Fibroblast of lung (primary cell): ENCODE data around the gene NTPCR. TPM values are rescaled to one million over a fixed set of nuclear protein-coding genes. Genes with fewer than 3 reads are reported as not detected.

Experiments used
- DNase-seq, 2 donors: peaks; one replicate each; pipeline versions ENCODE4 v3.0.0 to v3.0.0-alpha.2; 2010; ENCODE audit warnings: low read depth in 2 of 2
- H2AFZ ChIP-seq: 2 replicates; pipeline ENCODE4 v1.5.1; 2012; ENCODE audit warnings: low read length, control low read depth, inconsistent platforms
- H3K27ac ChIP-seq: 2 replicates; pipeline ENCODE4 v1.5.1; 2011; ENCODE audit warnings: low read length, control low read depth; ENCODE audit not compliant: insufficient read depth
- H3K27me3 ChIP-seq: 2 replicates; pipeline ENCODE4 v1.5.1; 2011; ENCODE audit warnings: mild to moderate bottlenecking, low read length; ENCODE audit not compliant: control insufficient read depth, insufficient read depth
- H3K36me3 ChIP-seq: 2 replicates; pipeline ENCODE4 v1.5.1; 2011; ENCODE audit warnings: low read length; ENCODE audit not compliant: control insufficient read depth, insufficient read depth
- H3K4me1 ChIP-seq: 2 replicates; pipeline ENCODE4 v1.5.1; 2011; ENCODE audit warnings: low read length; ENCODE audit not compliant: control insufficient read depth, insufficient read depth; ENCODE audit errors: extremely low read depth
- H3K4me2 ChIP-seq: 2 replicates; pipeline ENCODE4 v1.5.1; 2011; ENCODE audit warnings: low read length, control low read depth; ENCODE audit not compliant: insufficient read depth; ENCODE audit errors: extremely low read depth
- H3K4me3 ChIP-seq, 4 experiments: fragments of 200-600 bp in 1 of 4; sonication (generic) in 1 of 4; replicated peaks in 1 of 4; 2 replicates each; pipeline ENCODE4 v1.5.1; 2011 to 2016; ENCODE audit warnings: low read length in 4 of 4, low read depth in 3 of 4, mild to moderate bottlenecking in 3 of 4, control low read depth in 2 of 4, inconsistent platforms in 1 of 4, mixed read lengths in 1 of 4; ENCODE audit not compliant: insufficient read depth in 1 of 4; ENCODE audit errors: control extremely low read depth in 1 of 4
- H3K79me2 ChIP-seq: 2 replicates; pipeline ENCODE4 v1.5.1; 2012; ENCODE audit warnings: mild to moderate bottlenecking, low read length, inconsistent platforms; ENCODE audit not compliant: control insufficient read depth, insufficient read depth
- H3K9ac ChIP-seq: 2 replicates; pipeline ENCODE4 v1.5.1; 2011; ENCODE audit warnings: mild to moderate bottlenecking, low read length, control low read depth; ENCODE audit not compliant: insufficient read depth
- H3K9me3 ChIP-seq: 2 replicates; pipeline ENCODE4 v1.5.1; 2012; ENCODE audit warnings: low read depth, low read length; ENCODE audit not compliant: control insufficient read depth, insufficient read depth
- H4K20me1 ChIP-seq: 2 replicates; pipeline ENCODE4 v1.5.1; 2011; ENCODE audit warnings: low read length; ENCODE audit not compliant: control insufficient read depth, insufficient read depth; ENCODE audit errors: extremely low read depth
- EZH2 ChIP-seq: IDR thresholded peaks from 2 replicates; pipeline ENCODE4 v1.5.1; 2012; ENCODE audit warnings: low read length, control low read depth, mild to moderate bottlenecking; ENCODE audit errors: missing control alignments
- polyA plus RNA-seq, 2 donors: library from polyadenylated mRNA; depleted of rRNA in 1 of 2; stranded (reverse) in 1 of 2; unstranded in 1 of 2; fragments of >200 nt; gene quantifications; 2 replicates each; pipeline ENCODE4 v1.2.1, GENCODE V29; 2011 to 2012; ENCODE audit warnings: missing spikeins in 1 of 2
- total RNA-seq: library from RNA; depleted of rRNA; stranded (reverse); fragments of >200 nt; gene quantifications from 2 replicates; pipeline ENCODE4 v1.2.1, GENCODE V29; 2014
- TF ChIP-seq, protein P1 (sequence below), 2 donors: IDR thresholded peaks in 1 of 2; conservative IDR thresholded peaks in 1 of 2; 1 replicate in 1 of 2; 2 replicates in 1 of 2; pipeline ENCODE4 v1.5.1; 2011 to 2012; ENCODE audit warnings: low read length in 2 of 2, control low read depth in 1 of 2, inconsistent platforms in 1 of 2, low read depth in 1 of 2, mild to moderate bottlenecking in 1 of 2

NTPCR gene
- total and polyA plus RNA-seq, 2 donors (not counting 1 experiment from before 2014, with no cell fraction given) = 23.0 to 27.9 TPM

DNA sequence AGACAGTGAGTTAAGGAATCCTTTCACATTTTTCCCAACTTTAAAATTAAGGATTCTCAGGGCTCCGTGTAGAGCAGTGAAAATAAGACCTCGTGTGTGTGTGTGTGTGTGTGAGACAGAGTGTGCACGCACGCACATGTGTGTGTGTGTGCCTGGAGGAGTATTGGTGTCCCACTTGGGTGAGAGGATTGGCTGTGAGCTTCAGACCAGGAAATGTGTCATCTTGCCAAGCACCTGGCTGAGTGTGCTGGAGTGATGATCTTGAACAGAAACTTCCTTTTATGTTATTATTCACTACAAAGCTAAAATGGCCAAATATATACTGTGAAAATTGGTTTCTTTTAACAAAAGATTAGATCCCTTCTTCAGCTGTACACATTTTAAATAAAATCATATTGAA lies 35.2 kb upstream of the NTPCR start:
- no peaks in the 10 kb centered on the region for H3K9me3 ChIP-seq
- no peaks in the 10 kb centered on the region for H4K20me1 ChIP-seq
- no peaks in the 10 kb centered on the region for H3K4me1 ChIP-seq
- H2AFZ ChIP-seq = no peak overlapping the region
- TF ChIP-seq EZH2 = no peak
- TF ChIP-seq, protein P1, sequence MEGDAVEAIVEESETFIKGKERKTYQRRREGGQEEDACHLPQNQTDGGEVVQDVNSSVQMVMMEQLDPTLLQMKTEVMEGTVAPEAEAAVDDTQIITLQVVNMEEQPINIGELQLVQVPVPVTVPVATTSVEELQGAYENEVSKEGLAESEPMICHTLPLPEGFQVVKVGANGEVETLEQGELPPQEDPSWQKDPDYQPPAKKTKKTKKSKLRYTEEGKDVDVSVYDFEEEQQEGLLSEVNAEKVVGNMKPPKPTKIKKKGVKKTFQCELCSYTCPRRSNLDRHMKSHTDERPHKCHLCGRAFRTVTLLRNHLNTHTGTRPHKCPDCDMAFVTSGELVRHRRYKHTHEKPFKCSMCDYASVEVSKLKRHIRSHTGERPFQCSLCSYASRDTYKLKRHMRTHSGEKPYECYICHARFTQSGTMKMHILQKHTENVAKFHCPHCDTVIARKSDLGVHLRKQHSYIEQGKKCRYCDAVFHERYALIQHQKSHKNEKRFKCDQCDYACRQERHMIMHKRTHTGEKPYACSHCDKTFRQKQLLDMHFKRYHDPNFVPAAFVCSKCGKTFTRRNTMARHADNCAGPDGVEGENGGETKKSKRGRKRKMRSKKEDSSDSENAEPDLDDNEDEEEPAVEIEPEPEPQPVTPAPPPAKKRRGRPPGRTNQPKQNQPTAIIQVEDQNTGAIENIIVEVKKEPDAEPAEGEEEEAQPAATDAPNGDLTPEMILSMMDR (conservative IDR thresholded peaks at IDR 0.05 in 1 of 2, IDR thresholded peaks at IDR 0.05 in 1 of 2; ENCODE audit: low read depth in 1 of 2, low read length in 2 of 2) = no peak
- H3K4me3 ChIP-seq = no peak overlapping the region
- no peaks in the 10 kb centered on the region for H3K36me3 ChIP-seq
- H3K4me2 ChIP-seq = no peak overlapping the region
- H3K79me2 ChIP-seq = no peaks in the 10 kb centered on the region
- DNase-seq = no peak
- H3K27ac ChIP-seq = no peak overlapping the region
- H3K9ac ChIP-seq = no peak overlapping the region
- H3K27me3 ChIP-seq = no peaks in the 10 kb centered on the region

DNA sequence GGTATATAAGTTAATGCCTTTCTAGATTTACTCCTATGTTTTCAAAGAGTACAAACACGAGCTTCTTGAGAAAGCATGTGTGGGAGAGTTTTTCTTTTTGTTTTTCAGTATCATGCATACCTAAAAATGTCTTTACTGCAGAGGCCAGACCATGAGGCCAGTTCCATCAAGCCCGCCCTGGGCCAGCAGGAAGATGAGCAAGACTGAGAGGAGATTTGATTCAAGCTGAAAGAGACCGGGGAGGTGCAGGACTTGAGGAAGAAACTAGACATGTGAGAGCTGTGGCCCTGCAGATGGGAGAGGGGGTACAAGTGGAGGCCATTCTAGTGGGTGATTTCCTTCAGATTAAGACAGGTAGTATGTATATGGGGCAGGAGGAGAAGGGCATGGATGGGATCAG lies 33.4 kb upstream of the NTPCR start:
- no peaks in the 10 kb centered on the region for H3K36me3 ChIP-seq
- no peak for DNase-seq
- H3K4me3 ChIP-seq = no peak overlapping the region
- H4K20me1 ChIP-seq = no peaks in the 10 kb centered on the region
- H3K79me2 ChIP-seq = no peaks in the 10 kb centered on the region
- no peak overlapping the region for H3K9ac ChIP-seq
- TF ChIP-seq EZH2 = no peak
- TF ChIP-seq, protein P1 (conservative IDR thresholded peaks at IDR 0.05 in 1 of 2, IDR thresholded peaks at IDR 0.05 in 1 of 2; ENCODE audit: low read depth in 1 of 2, low read length in 2 of 2) = no peak
- H3K27me3 ChIP-seq = no peaks in the 10 kb centered on the region
- H3K9me3 ChIP-seq = no peaks in the 10 kb centered on the region
- no peaks in the 10 kb centered on the region for H3K4me1 ChIP-seq
- no peak overlapping the region for H3K4me2 ChIP-seq
- no peak overlapping the region for H2AFZ ChIP-seq
- H3K27ac ChIP-seq = no peak overlapping the region

DNA sequence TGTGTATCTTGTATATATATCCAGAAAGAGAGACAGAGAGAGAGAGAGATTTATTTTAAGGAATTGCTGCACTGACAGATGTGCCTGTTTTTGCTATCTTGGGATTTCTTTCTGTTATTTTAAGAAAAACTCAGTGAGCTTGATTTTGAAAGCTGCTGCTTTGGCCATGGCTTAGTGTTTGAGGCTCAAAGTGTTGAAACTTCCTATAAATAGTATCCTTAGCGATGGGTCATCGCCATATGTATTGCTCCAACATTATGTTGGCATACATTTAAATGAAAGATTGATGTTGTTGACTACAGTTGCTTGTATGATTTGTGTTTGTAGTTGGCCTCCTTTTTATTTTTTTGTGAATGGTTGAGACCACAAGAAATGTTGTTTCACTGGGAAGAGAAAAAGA lies 29.0 kb upstream of the NTPCR start:
- Histone ChIP-seq H3K27ac (no peak overlapping the region), H3K36me3 (no peaks in the 10 kb centered on the region), H3K79me2 (no peaks in the 10 kb centered on the region), H3K4me3 (no peak overlapping the region), H3K4me1 (no peaks in the 10 kb centered on the region), H3K9me3 (no peaks in the 10 kb centered on the region), H3K4me2 (no peak overlapping the region), H4K20me1 (no peaks in the 10 kb centered on the region), H3K9ac (no peak overlapping the region), H3K27me3 (no peaks in the 10 kb centered on the region), H2AFZ (no peak overlapping the region)
- TF ChIP-seq, protein P1 (conservative IDR thresholded peaks at IDR 0.05 in 1 of 2, IDR thresholded peaks at IDR 0.05 in 1 of 2; ENCODE audit: low read depth in 1 of 2, low read length in 2 of 2) = no peak
- TF ChIP-seq EZH2 = no peak
- peak in 1 of 2 donors; percentile 57 for DNase-seq
